Uterus (tissue), 2 donors: ENCODE data around the gene CCN5.

Source experiments
- CTCF ChIP-seq, 4 experiments: fragments of 200-600 bp in 2 of 4; fragments of 450-650 bp in 2 of 4; sonication (generic) in 2 of 4; IDR thresholded peaks; one replicate each; pipeline ENCODE4 v1.5.1; 2016 to 2019; ENCODE audit warnings: antibody characterized with exemption in 4 of 4, mild to moderate bottlenecking in 2 of 4, moderate library complexity in 1 of 4
- POLR2A ChIP-seq, 2 donors: fragments of 450-650 bp; IDR thresholded peaks; one replicate each; pipeline ENCODE4 v1.6.1; 2016; ENCODE audit warnings: antibody characterized with exemption in 2 of 2, mild to moderate bottlenecking in 1 of 2, moderate library complexity in 1 of 2

- TF ChIP-seq CTCF (IDR thresholded peaks at IDR 0.05) = no peak
- TF ChIP-seq POLR2A (IDR thresholded peaks at IDR 0.05) = no peak
Observed at GRCh38 chr20:44765091-44765490, 49.9 kb downstream of the CCN5 start.
